Measurements from ENCODE around the gene MAST4.

DNA sequence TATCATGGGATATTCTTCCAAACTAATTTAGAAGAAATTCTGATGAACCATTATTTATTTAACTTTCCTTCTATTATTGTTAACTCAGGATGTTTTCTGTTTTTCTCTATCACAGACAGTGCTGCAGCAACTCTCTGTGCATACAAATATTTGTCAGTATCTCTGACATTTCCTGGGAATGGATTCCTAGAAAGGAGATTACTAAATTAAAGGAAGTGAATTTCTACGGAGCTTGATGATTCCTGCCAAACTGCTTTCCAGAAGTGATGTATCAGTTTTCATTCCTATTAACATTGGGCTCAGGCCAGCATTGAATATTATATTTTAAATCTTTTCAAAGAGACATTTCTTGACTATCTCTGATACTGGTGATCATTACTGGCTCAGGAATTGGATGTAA, 26.0 kb upstream of the MAST4 start:
- TF ChIP-seq, protein P1, sequence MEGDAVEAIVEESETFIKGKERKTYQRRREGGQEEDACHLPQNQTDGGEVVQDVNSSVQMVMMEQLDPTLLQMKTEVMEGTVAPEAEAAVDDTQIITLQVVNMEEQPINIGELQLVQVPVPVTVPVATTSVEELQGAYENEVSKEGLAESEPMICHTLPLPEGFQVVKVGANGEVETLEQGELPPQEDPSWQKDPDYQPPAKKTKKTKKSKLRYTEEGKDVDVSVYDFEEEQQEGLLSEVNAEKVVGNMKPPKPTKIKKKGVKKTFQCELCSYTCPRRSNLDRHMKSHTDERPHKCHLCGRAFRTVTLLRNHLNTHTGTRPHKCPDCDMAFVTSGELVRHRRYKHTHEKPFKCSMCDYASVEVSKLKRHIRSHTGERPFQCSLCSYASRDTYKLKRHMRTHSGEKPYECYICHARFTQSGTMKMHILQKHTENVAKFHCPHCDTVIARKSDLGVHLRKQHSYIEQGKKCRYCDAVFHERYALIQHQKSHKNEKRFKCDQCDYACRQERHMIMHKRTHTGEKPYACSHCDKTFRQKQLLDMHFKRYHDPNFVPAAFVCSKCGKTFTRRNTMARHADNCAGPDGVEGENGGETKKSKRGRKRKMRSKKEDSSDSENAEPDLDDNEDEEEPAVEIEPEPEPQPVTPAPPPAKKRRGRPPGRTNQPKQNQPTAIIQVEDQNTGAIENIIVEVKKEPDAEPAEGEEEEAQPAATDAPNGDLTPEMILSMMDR (IDR thresholded peaks at IDR 0.05; ENCODE audit: control extremely low read depth in 1 of 3, insufficient read depth in 1 of 3, low read depth in 1 of 3, low read length in 3 of 3): no peak
- TF ChIP-seq EZH2 (IDR thresholded peaks at IDR 0.05; ENCODE audit: low read depth, low read length, severe bottlenecking) (no peak), SRF (IDR thresholded peaks at IDR 0.05; ENCODE audit: low read depth, low read length) (no peak), ZNF274 (IDR thresholded peaks at IDR 0.05; ENCODE audit: borderline replicate concordance, extremely low read depth, low read length) (no peak), TEAD4 (IDR thresholded peaks at IDR 0.05; ENCODE audit: low read depth, low read length) (no peak), POLR2A (IDR thresholded peaks at IDR 0.05; ENCODE audit: control extremely low read depth in 1 of 2, low read depth in 2 of 2, low read length in 2 of 2) (no peak), EP300 (IDR thresholded peaks at IDR 0.05; ENCODE audit: borderline replicate concordance in 1 of 2, low read depth in 2 of 2, low read length in 2 of 2) (no peak), CREB1 (IDR thresholded peaks at IDR 0.05) (no peak), RAD21 (IDR thresholded peaks at IDR 0.05 in 1 of 2, conservative IDR thresholded peaks at IDR 0.05 in 1 of 2; ENCODE audit: low read depth in 2 of 2, low read length in 2 of 2) (no peak)
- TF ChIP-seq, protein P2, sequence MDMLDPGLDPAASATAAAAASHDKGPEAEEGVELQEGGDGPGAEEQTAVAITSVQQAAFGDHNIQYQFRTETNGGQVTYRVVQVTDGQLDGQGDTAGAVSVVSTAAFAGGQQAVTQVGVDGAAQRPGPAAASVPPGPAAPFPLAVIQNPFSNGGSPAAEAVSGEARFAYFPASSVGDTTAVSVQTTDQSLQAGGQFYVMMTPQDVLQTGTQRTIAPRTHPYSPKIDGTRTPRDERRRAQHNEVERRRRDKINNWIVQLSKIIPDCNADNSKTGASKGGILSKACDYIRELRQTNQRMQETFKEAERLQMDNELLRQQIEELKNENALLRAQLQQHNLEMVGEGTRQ (IDR thresholded peaks at IDR 0.05; ENCODE audit: low read length): no peak

Data from H1 (cell line).